ENCODE data around the gene GAS2. TPM values are rescaled to one million over a fixed set of nuclear protein-coding genes. Genes with fewer than 3 reads are reported as not detected.
A peak's percentile ranks its signal among the peaks of the same experiment; 100 is the strongest.

Gene GAS2
- total and polyA plus RNA-seq, 2 donors (not counting 1 experiment from before 2014, with no cell fraction given): 2.5 to 6.5 TPM

- Mint-ChIP-seq H3K27me3 (no peaks in the 10 kb centered on the region), H3K4me3 (peak within 1 kb of the TSS; percentile 94), H3K27ac (peak within 1 kb of the TSS; percentile 89), H3K4me1 (peaks cover 11% of the 10 kb centered on the region), H3K9me3 (ENCODE audit: insufficient read depth) (no peaks in the 10 kb centered on the region)
- ATAC-seq (ENCODE audit: low read depth): peak; percentile 97
- no peaks in the 10 kb centered on the region for H4K20me1 ChIP-seq (ENCODE audit: control insufficient read depth, insufficient read depth, low read length, poor library complexity, severe bottlenecking)
- no peaks in the 10 kb centered on the region for H3K27me3 ChIP-seq (replicated peaks in 1 of 4; ENCODE audit: control extremely low read depth in 1 of 4, control insufficient read depth in 3 of 4, insufficient read depth in 4 of 4, low read length in 3 of 4)
- H3K27ac ChIP-seq (ENCODE audit: low read length in 2 of 2): peak within 1 kb of the TSS; percentile 79 to 80
- CTCF ChIA-PET: interaction anchor here (1.0 to 2.6 kb wide), 9 partner anchors 8 to 203 kb away, joined by 3 to 10 read pairs (median 5); partner anchors contain the start of gene FANCF
- DNase-seq: peak; percentile 93
- peak within 1 kb of the TSS; percentile 96 for H2AFZ ChIP-seq (ENCODE audit: insufficient read depth, low read depth, low read length, poor library complexity, severe bottlenecking)
- no peaks in the 10 kb centered on the region for H3K79me2 ChIP-seq (ENCODE audit: control insufficient read depth, insufficient read depth, low read length)
- TF ChIP-seq EZH2 (IDR thresholded peaks at IDR 0.05; ENCODE audit: borderline replicate concordance, insufficient read depth, low read depth, low read length, poor library complexity, severe bottlenecking): no peak
- TF ChIP-seq, protein P1, sequence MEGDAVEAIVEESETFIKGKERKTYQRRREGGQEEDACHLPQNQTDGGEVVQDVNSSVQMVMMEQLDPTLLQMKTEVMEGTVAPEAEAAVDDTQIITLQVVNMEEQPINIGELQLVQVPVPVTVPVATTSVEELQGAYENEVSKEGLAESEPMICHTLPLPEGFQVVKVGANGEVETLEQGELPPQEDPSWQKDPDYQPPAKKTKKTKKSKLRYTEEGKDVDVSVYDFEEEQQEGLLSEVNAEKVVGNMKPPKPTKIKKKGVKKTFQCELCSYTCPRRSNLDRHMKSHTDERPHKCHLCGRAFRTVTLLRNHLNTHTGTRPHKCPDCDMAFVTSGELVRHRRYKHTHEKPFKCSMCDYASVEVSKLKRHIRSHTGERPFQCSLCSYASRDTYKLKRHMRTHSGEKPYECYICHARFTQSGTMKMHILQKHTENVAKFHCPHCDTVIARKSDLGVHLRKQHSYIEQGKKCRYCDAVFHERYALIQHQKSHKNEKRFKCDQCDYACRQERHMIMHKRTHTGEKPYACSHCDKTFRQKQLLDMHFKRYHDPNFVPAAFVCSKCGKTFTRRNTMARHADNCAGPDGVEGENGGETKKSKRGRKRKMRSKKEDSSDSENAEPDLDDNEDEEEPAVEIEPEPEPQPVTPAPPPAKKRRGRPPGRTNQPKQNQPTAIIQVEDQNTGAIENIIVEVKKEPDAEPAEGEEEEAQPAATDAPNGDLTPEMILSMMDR (IDR thresholded peaks at IDR 0.05): peak; percentile 73
- H3K9me3 ChIP-seq (ENCODE audit: control extremely low read depth in 1 of 3, control insufficient read depth in 2 of 3, insufficient read depth in 1 of 3, low read length in 2 of 3): no peaks in the 10 kb centered on the region
- intact Hi-C loops (cut with micrococcal nuclease): loop anchor here (1.0 to 2.0 kb wide), 2 partner anchors 47 to 204 kb away; partner anchors contain the start of gene FANCF
- POLR2A ChIA-PET: interaction anchor here (1.0 kb wide), 1 partner anchor 15 kb away, joined by 3 read pairs; no protein-coding TSS in a partner anchor
- H3K4me2 ChIP-seq (replicated peaks; ENCODE audit: low read depth, low read length, poor library complexity, severe bottlenecking): peak within 1 kb of the TSS; percentile 70
- H3K4me1 ChIP-seq (ENCODE audit: control insufficient read depth in 2 of 2, insufficient read depth in 2 of 2, low read length in 2 of 2): peaks cover 9 to 13% of the 10 kb centered on the region in 2 donors
- H3K36me3 ChIP-seq (replicated peaks in 1 of 2; ENCODE audit: control extremely low read depth in 1 of 2, control insufficient read depth in 1 of 2, extremely low read depth in 1 of 2, insufficient read depth in 2 of 2, low read length in 1 of 2): peaks cover 6 to 16% of the 10 kb centered on the region in 2 experiments
- peak within 1 kb of the TSS; percentile 63 to 97 (median 85) for H3K4me3 ChIP-seq (ENCODE audit: control extremely low read depth in 1 of 5, extremely low read depth in 1 of 5, insufficient read depth in 1 of 5, low read depth in 2 of 5, low read length in 4 of 5)
- 1% methylated on average over 63 of the region's 79 CpGs for WGBS (ENCODE audit: insufficient coverage)
- H3K9ac ChIP-seq (ENCODE audit: low read length): peak within 1 kb of the TSS; percentile 84
Observed at GRCh38 chr11:22829231-22830081, 163.0 kb downstream of the GAS2 start, which contains the start of gene SVIP. Gene SVIP, minus strand, starts transcription at chr11:22829801. Its CDS starts 53 bp downstream, at chr11:22829748.

Data from B cell (primary cell).